Erythroblast (primary cell): ENCODE data around the gene NUP93.

Experiments
- GATA1 ChIP-seq: IDR thresholded peaks from 2 replicates; pipeline ENCODE4 v1.6.1; 2011; ENCODE audit warnings: low read depth, mild to moderate bottlenecking, control low read depth, low read length, moderate library complexity
- POLR2A ChIP-seq: IDR thresholded peaks from 2 replicates; pipeline ENCODE4 v1.6.1; 2011; ENCODE audit warnings: mild to moderate bottlenecking, low read length

DNA sequence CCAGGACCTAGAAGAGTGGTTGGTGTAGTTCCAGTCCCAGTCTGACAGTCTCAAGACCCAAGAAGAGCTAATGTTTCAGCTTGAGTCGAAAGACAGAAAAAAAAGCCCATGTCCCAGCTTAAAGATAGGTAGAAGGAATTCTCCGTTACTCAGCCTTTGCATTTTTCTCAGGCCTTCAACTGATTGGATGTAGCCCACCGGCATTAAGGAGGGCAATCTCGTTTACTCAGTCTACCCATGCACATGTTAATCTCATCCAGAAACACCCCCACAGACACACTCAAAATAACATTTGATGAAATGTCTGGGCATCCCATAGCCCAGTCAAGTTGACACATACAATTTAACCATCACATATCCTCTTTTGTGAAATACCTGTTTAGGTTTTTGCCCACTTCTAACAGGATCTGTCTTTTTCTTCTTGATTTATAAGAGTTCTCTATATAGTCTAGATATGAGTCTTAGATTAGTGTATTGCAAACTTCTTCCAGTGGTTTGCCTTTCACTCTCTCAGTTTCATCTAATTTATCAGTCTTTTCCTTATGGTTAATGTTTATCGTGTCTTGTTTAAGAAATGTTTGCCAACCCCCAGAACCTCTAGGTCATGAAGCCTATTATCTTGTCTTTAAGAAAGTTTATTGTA is 7.6 kb upstream of the NUP93 start:
- TF ChIP-seq POLR2A, result no peak
- TF ChIP-seq GATA1, result no peak
